Lung (tissue), 16 donors: ENCODE data around the gene AKR1C8. TPM values are rescaled to one million over a fixed set of nuclear protein-coding genes. Genes with fewer than 3 reads are reported as not detected.

ENCODE experiments used
- ATAC-seq: fragments of 200-7000 bp; cut with Tn5 transposase; one replicate; pipeline ENCODE4 v1.9.1; 2020; ENCODE audit warnings: moderate number of reproducible peaks; ENCODE audit not compliant: insufficient read depth, low FRiP score
- DNase-seq, 3 donors: peaks; one replicate each; pipeline ENCODE4 v3.0.0-alpha.2; 2013 to 2017
- H3K27ac ChIP-seq, 2 donors: one replicate each; pipeline ENCODE4 v1.5.1; 2013; ENCODE audit warnings: mild to moderate bottlenecking in 2 of 2, moderate library complexity in 2 of 2, control low read depth in 1 of 2, inconsistent platforms in 1 of 2, low read depth in 1 of 2, low read length in 1 of 2
- H3K27me3 ChIP-seq, 3 donors: one replicate each; pipeline ENCODE4 v1.5.1; 2013; ENCODE audit warnings: low read length in 2 of 3; ENCODE audit not compliant: control insufficient read depth in 3 of 3, insufficient read depth in 3 of 3
- H3K36me3 ChIP-seq, 4 donors: one replicate each; pipeline ENCODE4 v1.5.1; 2013; ENCODE audit warnings: low read length in 4 of 4, mild to moderate bottlenecking in 1 of 4, moderate library complexity in 1 of 4; ENCODE audit not compliant: control insufficient read depth in 4 of 4, insufficient read depth in 4 of 4
- H3K4me1 ChIP-seq, 5 donors: one replicate each; pipeline ENCODE4 v1.5.1; 2013; ENCODE audit warnings: low read length in 5 of 5, mild to moderate bottlenecking in 2 of 5, moderate library complexity in 1 of 5; ENCODE audit not compliant: control insufficient read depth in 5 of 5, insufficient read depth in 5 of 5
- H3K4me3 ChIP-seq: one replicate; pipeline ENCODE4 v1.5.1; 2013; ENCODE audit warnings: mild to moderate bottlenecking, control low read depth, moderate library complexity
- H3K9ac ChIP-seq, 2 donors: one replicate each; pipeline ENCODE4 v1.5.1; 2013; ENCODE audit warnings: low read length in 2 of 2, control low read depth in 1 of 2; ENCODE audit not compliant: insufficient read depth in 1 of 2
- H3K9me3 ChIP-seq, 4 donors: one replicate each; pipeline ENCODE4 v1.5.1; 2013; ENCODE audit warnings: low read length in 3 of 4, mild to moderate bottlenecking in 1 of 4, moderate library complexity in 1 of 4; ENCODE audit not compliant: control insufficient read depth in 4 of 4, insufficient read depth in 3 of 4
- CTCF ChIP-seq: IDR thresholded peaks from 2 replicates; pipeline ENCODE4 v1.5.1; 2012; ENCODE audit warnings: mild to moderate bottlenecking; ENCODE audit errors: control extremely low read depth, extremely low read depth
- WGBS, 2 donors: extraction: QIAGEN DNeasy Blood & Tissue Kit; methylation state at CpG; one replicate each; pipeline ENCODE4 v1.1.7; 2013; 5-methylcytosine and 5-hydroxymethylcytosine counted together
- long read RNA-seq, 5 donors: transcript quantifications; one replicate each; lab custom pipeline, GENCODE V29; 2026
- polyA plus RNA-seq, 2 donors: library from polyadenylated mRNA; stranded (reverse); fragments of 200-250 nt; gene quantifications; one replicate each; pipeline ENCODE4 v1.2.1, GENCODE V29; 2013
- total RNA-seq, 2 donors: library from RNA; depleted of rRNA in 1 of 2; stranded (reverse); fragments of >200 nt in 1 of 2; gene quantifications; one replicate each; pipeline ENCODE4 v1.2.1, GENCODE V29; 2014 to 2021
- donor health status: control.
- donor health status: control.
- donor health status: Bipolar disorder and iron deficiency.
- donor health status: healthy.
- donor health status: DM: yes; HTN: yes; CAD: no.

The AKR1C8 gene
- total RNA-seq (under 1 TPM in 1 of 2 donors, not detected in 1; 0.46 TPM), polyA plus RNA-seq (under 1 TPM; 0.03 to 0.18 TPM)
- long read RNA-seq, donor 1 = 0 reads
- long read RNA-seq, donor 2 = 0 reads
- long read RNA-seq, donor 3 = 0 reads
- long read RNA-seq, donor 4 = 0 reads
- long read RNA-seq, donor 5 = 0 reads

- 78 to 83% methylated on average over 5 of the region's 5 CpGs for WGBS, 2 donors
- no peak for TF ChIP-seq CTCF
- Histone ChIP-seq H3K4me3 (no peak within 1 kb of the TSS), H3K4me1 (peaks cover 0 to 6% (median 0%) of the 10 kb centered on the region in 5 donors), H3K36me3 (no peaks in the 10 kb centered on the region), H3K27me3 (no peaks in the 10 kb centered on the region), H3K9ac (no peak within 1 kb of the TSS), H3K27ac (no peak within 1 kb of the TSS), H3K9me3 (peaks cover 0 to 3% (median 0%) of the 10 kb centered on the region in 4 donors)
- ATAC-seq (no peak), DNase-seq (peak in 2 of 3 donors; percentile 34 to 43)
Measured at GRCh38 chr10:5184987-5185775, at the start of gene AKR1C8. Gene AKR1C8, minus strand, starts transcription at chr10:5185150. Its CDS starts 46 bp downstream, at chr10:5185104.

- ATAC-seq (peak; percentile 72), DNase-seq (peak; percentile 27 to 86 (median 59))
- no peak overlapping the region for H3K27ac ChIP-seq
- H3K27me3 ChIP-seq = no peaks in the 10 kb centered on the region
- WGBS, 2 donors = 46 to 57% methylated on average over 6 of the region's 6 CpGs
- no peaks in the 10 kb centered on the region for H3K9me3 ChIP-seq
- no peak overlapping the region for H3K4me3 ChIP-seq
- H3K4me1 ChIP-seq = peaks cover 0 to 6% (median 1%) of the 10 kb centered on the region in 5 donors
- no peak overlapping the region for H3K9ac ChIP-seq
- H3K36me3 ChIP-seq = no peaks in the 10 kb centered on the region
- no peak for TF ChIP-seq CTCF
Measured at GRCh38 chr10:5234106-5234860, 49.3 kb upstream of the AKR1C8 start.

GRCh38 chr10:5233324-5233723, 48.4 kb upstream of the AKR1C8 start:
- ATAC-seq = no peak
- TF ChIP-seq CTCF = no peak
- Histone ChIP-seq H3K9ac (no peak overlapping the region), H3K4me3 (no peak overlapping the region), H3K4me1 (peaks cover 0 to 6% (median 1%) of the 10 kb centered on the region in 5 donors), H3K9me3 (no peaks in the 10 kb centered on the region), H3K27ac (no peak overlapping the region), H3K27me3 (no peaks in the 10 kb centered on the region), H3K36me3 (no peaks in the 10 kb centered on the region)
- DNase-seq = no peak
- 83 to 89% methylated on average over 2 of the region's 2 CpGs for WGBS, 2 donors
